ENCODE results near the gene FAM168A.
"Not testable (repeated sequence)": the region's sequence is repeated elsewhere in the genome, so short reads cannot be mapped to it uniquely, and the experiment has no call there.

Gene FAM168A

DNA sequence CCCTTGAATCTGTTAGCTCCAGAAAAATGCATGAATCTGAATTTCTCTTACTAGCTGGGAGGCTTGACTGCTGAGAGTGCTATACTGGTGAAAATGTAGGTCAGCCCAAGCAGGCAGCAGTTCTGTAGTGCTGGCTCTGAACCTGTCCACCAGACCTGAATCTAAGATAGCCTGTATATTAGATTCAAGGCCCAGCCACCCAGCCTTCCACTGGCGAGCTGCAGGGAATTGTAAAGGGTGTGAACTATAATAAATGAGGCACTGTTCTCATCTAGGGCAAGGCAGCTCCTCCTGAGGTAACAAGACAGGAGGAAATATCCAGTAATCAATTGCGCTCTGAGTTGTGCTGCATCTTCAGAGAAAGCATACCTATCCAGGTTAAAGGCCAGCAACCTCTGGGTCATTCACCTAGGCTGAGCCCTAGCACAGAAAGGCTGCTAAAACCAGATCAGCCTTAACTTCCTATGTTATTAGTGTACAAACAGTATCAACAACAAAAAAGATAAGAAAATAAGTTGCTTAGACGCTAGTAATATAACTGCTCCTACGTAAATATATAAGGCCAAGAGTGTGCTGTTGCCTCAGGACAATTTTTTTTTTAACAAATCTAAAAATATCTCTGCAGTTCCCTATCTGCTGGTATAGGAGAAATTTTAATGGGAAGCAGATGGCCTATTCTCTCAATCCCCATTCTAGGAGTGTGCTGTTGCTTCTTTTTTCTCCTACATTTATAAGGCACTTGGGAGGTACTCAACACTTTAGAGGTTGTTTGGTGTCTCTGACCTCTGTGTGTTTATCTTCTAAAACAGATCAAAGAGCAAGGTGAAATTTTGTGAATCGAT, 158.7 kb downstream of the FAM168A start:
- TF ChIP-seq, protein P1, sequence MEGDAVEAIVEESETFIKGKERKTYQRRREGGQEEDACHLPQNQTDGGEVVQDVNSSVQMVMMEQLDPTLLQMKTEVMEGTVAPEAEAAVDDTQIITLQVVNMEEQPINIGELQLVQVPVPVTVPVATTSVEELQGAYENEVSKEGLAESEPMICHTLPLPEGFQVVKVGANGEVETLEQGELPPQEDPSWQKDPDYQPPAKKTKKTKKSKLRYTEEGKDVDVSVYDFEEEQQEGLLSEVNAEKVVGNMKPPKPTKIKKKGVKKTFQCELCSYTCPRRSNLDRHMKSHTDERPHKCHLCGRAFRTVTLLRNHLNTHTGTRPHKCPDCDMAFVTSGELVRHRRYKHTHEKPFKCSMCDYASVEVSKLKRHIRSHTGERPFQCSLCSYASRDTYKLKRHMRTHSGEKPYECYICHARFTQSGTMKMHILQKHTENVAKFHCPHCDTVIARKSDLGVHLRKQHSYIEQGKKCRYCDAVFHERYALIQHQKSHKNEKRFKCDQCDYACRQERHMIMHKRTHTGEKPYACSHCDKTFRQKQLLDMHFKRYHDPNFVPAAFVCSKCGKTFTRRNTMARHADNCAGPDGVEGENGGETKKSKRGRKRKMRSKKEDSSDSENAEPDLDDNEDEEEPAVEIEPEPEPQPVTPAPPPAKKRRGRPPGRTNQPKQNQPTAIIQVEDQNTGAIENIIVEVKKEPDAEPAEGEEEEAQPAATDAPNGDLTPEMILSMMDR (IDR thresholded peaks at IDR 0.05; ENCODE audit: insufficient read depth, low read depth, low read length, missing control alignments): no peak
- H3K4me3 ChIP-seq (ENCODE audit: low read length): no peak overlapping the region
- DNase-seq (ENCODE audit: low read depth): no peak

DNA sequence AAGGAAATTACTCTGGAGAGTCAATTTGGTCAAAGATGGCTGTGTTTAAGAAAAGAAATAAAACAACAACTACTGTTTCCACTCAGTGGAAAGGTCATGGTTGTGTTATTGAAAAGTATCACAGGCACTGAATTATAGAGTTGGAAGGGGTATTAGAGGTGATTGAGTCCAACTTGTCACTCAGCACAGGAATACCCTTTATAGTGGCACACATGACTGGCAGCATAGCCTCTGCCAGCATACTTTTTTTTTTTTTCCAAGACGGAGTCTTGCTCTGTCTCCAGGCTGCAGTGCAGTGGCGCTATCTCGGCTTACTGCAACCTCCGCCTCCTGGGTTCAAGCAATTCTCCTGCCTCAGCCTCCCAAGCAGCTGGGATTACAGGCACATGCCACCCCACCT, 161.1 kb downstream of the FAM168A start:
- not testable (repeated sequence) for H3K4me3 ChIP-seq (ENCODE audit: low read length); DNase-seq (ENCODE audit: low read depth)

DNA sequence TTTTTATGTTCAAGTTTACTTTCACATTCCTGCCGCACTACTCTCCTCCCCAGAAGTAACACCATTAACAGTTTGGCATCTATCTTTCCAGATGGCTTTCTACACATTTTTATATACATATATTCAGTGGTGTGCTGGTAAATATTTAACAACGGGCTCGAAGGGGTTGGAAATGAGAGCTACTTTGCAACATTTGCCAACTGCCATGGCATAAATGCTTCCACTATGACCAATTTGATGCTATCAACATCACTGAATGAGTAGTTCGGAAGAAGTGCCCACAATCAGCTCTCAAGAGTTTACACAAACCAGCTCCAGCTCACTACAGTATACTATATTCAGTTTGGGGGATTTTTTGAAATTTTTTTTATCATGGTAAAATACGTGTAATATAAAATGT, 166.5 kb downstream of the FAM168A start:
- no peak for DNase-seq (ENCODE audit: low read depth)
- TF ChIP-seq, protein P1 (IDR thresholded peaks at IDR 0.05; ENCODE audit: insufficient read depth, low read depth, low read length, missing control alignments): no peak
- H3K4me3 ChIP-seq (ENCODE audit: low read length): no peak overlapping the region

DNA sequence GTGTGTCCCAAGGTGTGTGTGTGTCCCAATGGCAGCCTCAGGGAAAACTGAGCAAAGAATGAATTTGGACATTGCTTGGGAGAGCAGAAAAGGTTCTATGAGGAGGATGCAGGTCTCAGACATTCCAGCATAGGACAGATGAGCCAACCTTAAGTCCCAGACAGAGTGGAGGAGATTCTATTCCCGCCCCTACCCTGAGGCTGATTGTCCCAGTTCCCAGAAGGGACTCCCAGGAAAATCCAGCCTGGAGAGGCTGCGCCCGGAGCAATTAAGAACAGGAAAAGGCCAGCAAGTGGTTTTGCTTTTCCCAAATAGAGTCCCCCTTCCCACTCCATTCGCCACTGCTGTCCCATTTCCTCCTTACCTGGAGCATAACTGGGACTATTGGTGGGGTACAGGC, 167.6 kb downstream of the FAM168A start:
- H3K4me3 ChIP-seq (ENCODE audit: low read length): no peak overlapping the region
- no peak for DNase-seq (ENCODE audit: low read depth)
- TF ChIP-seq, protein P1 (IDR thresholded peaks at IDR 0.05; ENCODE audit: insufficient read depth, low read depth, low read length, missing control alignments): no peak

DNA sequence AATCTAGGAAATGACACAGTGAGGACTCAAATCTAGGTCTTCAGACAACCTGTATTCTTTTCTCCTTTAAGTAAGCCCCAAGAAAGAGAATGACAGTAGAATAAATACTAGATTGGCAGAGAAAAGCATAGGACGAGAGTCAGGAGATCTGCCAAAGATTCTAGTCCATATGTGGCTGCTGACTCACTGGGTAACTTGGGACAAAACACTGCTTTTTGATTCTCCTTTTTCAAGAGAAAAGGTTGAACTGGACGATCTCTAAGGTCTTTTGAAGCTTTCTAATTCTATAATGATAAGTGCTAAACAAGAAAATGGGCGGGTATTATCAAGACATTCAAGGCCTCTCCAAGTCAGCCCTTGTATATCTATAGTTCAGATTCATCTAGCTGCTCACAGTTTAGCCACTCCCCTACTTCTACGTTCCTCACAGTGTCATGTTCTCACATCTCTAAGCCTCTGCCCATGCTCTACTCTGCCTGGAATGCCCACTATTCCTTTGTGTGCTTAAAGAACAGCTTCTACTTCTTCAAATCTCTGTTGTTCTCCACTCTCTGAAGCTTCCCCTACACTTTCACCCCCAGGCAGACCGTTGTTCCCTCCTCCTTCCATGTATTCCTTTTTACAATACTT, 168.7 kb downstream of the FAM168A start:
- TF ChIP-seq, protein P1 (IDR thresholded peaks at IDR 0.05; ENCODE audit: insufficient read depth, low read depth, low read length, missing control alignments): no peak
- DNase-seq (ENCODE audit: low read depth): peak; percentile 19
- no peak overlapping the region for H3K4me3 ChIP-seq (ENCODE audit: low read length)

DNA sequence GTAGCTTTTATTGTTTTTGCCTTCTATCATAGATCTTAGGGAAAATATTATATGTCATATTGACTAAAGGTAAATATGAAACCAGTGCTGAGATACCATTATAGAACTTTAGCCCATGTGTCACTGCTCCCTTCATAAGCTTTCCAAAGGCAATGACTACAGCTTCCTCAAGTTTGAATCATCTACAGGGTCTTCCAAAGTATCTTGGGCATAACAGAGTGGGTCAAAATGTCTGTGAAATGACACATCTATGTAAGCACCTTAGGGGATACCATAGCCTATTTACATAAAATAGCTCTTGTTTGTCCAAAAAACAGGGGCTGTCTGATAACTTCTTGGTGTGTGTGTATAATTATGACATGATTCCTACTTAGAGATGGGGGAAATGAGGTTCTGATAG, 169.2 kb downstream of the FAM168A start:
- no peak for DNase-seq (ENCODE audit: low read depth)
- H3K4me3 ChIP-seq (ENCODE audit: low read length): no peak overlapping the region
- TF ChIP-seq, protein P1 (IDR thresholded peaks at IDR 0.05; ENCODE audit: insufficient read depth, low read depth, low read length, missing control alignments): no peak

DNA sequence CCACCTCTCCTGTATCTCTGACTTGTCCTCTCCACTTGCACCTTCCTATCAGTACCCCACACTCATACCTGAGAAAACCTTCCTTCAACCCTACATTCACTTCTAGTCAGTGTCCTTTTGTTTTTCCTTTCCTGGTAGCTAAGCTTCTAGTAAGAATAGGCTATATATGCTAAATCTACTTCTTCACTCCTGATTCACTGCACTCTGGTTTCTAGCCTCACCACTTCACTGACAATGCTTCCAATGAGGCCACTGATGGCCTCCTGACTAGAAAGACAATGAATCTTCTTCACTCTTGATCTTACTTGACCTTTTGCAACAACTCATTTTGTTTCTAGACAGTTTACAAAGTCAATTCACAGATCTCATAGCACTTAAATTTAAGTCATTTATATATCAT, 169.7 kb downstream of the FAM168A start:
- no peak for DNase-seq (ENCODE audit: low read depth)
- H3K4me3 ChIP-seq (ENCODE audit: low read length): no peak overlapping the region
- TF ChIP-seq, protein P1 (IDR thresholded peaks at IDR 0.05; ENCODE audit: insufficient read depth, low read depth, low read length, missing control alignments): no peak

All from epithelial cell of esophagus (primary cell).